LNCaP clone FGC (cell line): Measurements from ENCODE around the gene BORCS6.

Experiments used
- DNase-seq: peaks from one replicate; pipeline ENCODE4 v3.0.0-alpha.2; 2011; ENCODE audit warnings: low read depth
- H3K4me3 ChIP-seq: 2 replicates; pipeline ENCODE4 v1.5.1; 2011; ENCODE audit warnings: mild to moderate bottlenecking, low read depth, low read length, control low read depth
- TF ChIP-seq, protein P1 (sequence below): IDR thresholded peaks from 2 replicates; pipeline ENCODE4 v1.5.1; 2012; ENCODE audit warnings: mild to moderate bottlenecking; ENCODE audit not compliant: control insufficient read depth, insufficient read depth; ENCODE audit errors: extremely low read depth

BORCS6 gene

DNA sequence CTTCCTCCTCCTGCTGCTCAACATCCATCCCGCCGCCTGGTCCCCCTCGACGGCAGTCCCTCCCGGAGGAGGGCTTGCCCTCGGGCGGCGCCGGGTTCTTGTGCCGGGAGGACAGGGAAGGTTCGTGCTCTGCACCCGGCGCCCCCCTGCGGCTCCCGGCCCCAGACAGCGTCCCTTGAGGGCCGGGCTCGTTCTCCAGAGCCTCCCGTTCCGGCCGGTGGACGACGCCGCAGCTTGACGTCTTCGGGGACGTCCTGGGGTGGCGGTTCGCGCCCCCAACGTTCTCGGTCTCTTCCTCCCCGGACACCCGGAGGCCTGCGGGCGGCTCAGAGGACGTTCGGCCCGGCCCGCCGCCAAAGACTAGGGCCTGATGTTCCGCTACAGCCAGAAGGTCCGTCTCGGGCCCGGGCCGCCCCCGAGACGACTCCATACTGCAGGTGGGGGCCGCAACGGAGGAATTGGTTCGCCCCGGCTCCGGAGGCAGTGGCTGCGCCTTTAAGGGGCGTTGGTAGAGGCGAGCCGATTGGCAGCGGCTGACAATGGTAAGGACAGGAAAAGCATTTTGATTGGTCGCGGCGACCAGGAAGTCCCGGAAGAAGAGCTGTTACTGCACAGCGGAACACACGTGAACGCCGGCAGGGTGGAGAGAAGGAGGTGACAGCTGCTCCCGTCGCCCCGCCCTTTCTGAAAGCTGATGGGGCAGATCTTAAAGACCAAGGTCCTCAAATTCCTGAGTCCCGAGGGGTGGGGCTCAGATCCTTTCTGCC lies at the start of gene BORCS6:
BORCS6 (minus strand) TSS at position 470 of the 767 bp plus-strand sequence; CDS start at position 430, 40 bp downstream.
- TF ChIP-seq, protein P1, sequence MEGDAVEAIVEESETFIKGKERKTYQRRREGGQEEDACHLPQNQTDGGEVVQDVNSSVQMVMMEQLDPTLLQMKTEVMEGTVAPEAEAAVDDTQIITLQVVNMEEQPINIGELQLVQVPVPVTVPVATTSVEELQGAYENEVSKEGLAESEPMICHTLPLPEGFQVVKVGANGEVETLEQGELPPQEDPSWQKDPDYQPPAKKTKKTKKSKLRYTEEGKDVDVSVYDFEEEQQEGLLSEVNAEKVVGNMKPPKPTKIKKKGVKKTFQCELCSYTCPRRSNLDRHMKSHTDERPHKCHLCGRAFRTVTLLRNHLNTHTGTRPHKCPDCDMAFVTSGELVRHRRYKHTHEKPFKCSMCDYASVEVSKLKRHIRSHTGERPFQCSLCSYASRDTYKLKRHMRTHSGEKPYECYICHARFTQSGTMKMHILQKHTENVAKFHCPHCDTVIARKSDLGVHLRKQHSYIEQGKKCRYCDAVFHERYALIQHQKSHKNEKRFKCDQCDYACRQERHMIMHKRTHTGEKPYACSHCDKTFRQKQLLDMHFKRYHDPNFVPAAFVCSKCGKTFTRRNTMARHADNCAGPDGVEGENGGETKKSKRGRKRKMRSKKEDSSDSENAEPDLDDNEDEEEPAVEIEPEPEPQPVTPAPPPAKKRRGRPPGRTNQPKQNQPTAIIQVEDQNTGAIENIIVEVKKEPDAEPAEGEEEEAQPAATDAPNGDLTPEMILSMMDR: peak; percentile 28; the same call in 1 of the 2 replicates
- peak within 1 kb of the TSS; percentile 81 for H3K4me3 ChIP-seq
- DNase-seq: peak; percentile 93

GRCh38 chr17:8237886-8238285 lies 47.9 kb upstream of the BORCS6 start:
- H3K4me3 ChIP-seq: peak overlapping the region; percentile 18; the same call in 1 of the 2 replicates
- TF ChIP-seq, protein P1: no peak
- no peak for DNase-seq

DNA sequence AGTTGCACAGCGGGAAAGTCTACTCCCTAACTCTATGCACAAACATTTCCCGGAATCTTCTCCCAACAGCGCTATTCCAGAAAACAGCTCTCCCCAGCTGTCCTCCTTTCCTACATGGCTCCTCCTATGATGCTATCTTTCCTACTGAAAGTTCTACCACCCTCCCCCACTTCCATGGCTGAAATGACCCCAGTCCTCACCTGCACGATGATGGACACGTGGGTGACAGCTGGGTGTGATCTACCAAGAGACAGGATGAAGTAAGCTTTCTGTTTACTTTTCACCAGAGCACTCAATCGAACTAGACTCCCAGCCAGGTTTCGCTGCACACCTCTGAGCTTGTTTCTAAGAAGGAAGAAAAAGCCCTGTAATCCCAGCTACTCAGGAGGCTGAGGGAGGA lies 47.2 kb upstream of the BORCS6 start:
- DNase-seq: peak; percentile 91
- H3K4me3 ChIP-seq: peak overlapping the region; percentile 18
- TF ChIP-seq, protein P1: no peak

GRCh38 chr17:8235676-8236075 lies 45.7 kb upstream of the BORCS6 start:
- no peak for DNase-seq
- H3K4me3 ChIP-seq: no peak overlapping the region
- TF ChIP-seq, protein P1: no peak

DNA sequence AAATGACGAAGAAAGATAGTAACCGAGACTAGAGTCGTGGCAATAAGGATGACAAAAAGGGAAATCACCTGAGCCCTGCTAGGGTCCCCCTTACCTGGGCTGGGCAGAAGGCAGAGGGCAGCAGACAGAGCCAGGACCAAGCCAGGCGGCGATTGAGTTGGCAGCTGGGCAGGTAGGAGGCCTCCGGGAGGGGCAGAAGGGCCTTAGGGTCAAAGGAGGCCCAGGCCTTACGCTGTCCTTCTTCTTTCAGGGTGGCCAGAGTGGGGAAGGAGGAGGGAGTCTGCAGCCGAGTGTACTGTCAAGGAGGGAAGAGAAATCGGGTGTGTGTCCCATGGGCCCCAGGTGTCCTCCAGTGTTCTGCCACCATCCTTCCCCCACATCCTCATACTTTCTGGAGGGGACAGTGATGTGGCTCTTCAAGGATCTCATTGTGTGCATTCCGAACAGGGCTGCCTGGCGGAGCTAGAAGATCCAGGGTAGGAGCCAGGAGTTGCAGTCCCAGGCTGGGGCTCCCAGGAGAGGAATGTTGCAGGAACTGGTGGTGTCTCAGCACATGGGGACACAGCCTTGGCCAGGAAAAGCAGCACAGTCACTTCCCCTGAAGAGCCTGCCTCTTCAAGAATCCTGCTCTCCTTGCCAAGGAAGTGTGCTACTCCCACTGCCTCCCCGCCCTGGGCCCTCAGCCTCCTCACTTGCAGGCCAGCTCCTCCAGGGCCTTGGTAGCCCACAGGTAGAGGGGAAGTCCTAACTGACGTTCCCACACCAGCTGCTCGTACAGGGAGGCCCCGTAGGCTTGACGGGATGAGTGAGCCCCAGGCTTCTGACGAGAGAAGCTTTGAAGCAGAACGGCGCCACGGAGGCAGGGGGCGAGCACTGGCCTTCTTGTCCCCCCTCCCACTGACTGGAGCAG lies 44.6 kb upstream of the BORCS6 start:
- H3K4me3 ChIP-seq: no peak overlapping the region
- no peak for DNase-seq
- TF ChIP-seq, protein P1: no peak

GRCh38 chr17:8231701-8232100 lies 41.7 kb upstream of the BORCS6 start:
- DNase-seq: no peak
- H3K4me3 ChIP-seq: no peak overlapping the region
- TF ChIP-seq, protein P1: no peak
